Parathyroid adenoma (tissue), 2 donors: ENCODE results near the gene ARMH1.

ENCODE experiments used
- H2AFZ ChIP-seq: fragments of 300-600 bp; sonication (generic); one replicate; pipeline ENCODE4 v1.7.0; 2017; ENCODE audit warnings: antibody characterized with exemption, mild to moderate bottlenecking
- H3K27ac ChIP-seq: fragments of 300-600 bp; sonication (generic); one replicate; pipeline ENCODE4 v1.7.0; 2017
- H3K27me3 ChIP-seq: fragments of 300-600 bp; sonication (generic); one replicate; pipeline ENCODE4 v1.7.0; 2017; ENCODE audit warnings: low read length; ENCODE audit not compliant: control insufficient read depth, insufficient read depth
- H3K36me3 ChIP-seq: fragments of 300-600 bp; sonication (generic); one replicate; pipeline ENCODE4 v1.7.0; 2017; ENCODE audit warnings: low read length; ENCODE audit not compliant: control insufficient read depth, insufficient read depth
- H3K4me1 ChIP-seq: fragments of 300-600 bp; sonication (generic); one replicate; pipeline ENCODE4 v1.7.0; 2017; ENCODE audit warnings: control low read depth
- H3K4me2 ChIP-seq: fragments of 300-600 bp; sonication (generic); one replicate; pipeline ENCODE4 v1.7.0; 2017; ENCODE audit warnings: low read length
- H3K4me3 ChIP-seq: fragments of 300-600 bp; sonication (generic); one replicate; pipeline ENCODE4 v1.7.0; 2017; ENCODE audit warnings: low read depth, low read length
- H3K79me2 ChIP-seq: fragments of 300-600 bp; sonication (generic); one replicate; pipeline ENCODE4 v1.7.0; 2017; ENCODE audit warnings: control low read depth
- H3K9ac ChIP-seq: fragments of 300-600 bp; sonication (generic); one replicate; pipeline ENCODE4 v1.7.0; 2017; ENCODE audit warnings: mild to moderate bottlenecking
- H3K9me3 ChIP-seq: fragments of 300-600 bp; sonication (generic); one replicate; pipeline ENCODE4 v1.7.0; 2017; ENCODE audit warnings: low read length; ENCODE audit not compliant: control insufficient read depth
- CTCF ChIP-seq: fragments of 300-600 bp; sonication (generic); IDR thresholded peaks from one replicate; pipeline ENCODE4 v1.7.0; 2017; ENCODE audit warnings: antibody characterized with exemption, mild to moderate bottlenecking
- donor health status: primary hyperparathyroidism.

ARMH1 gene

GRCh38 chr1:44631333-44631646 is 43.2 kb upstream of the ARMH1 start:
- TF ChIP-seq CTCF: no peak
- peak overlapping the region; percentile 99 for H3K4me2 ChIP-seq
- H3K79me2 ChIP-seq: no peaks in the 10 kb centered on the region
- no peaks in the 10 kb centered on the region for H3K9me3 ChIP-seq
- H3K9ac ChIP-seq: peak overlapping the region; percentile 19
- peak overlapping the region; percentile 98 for H2AFZ ChIP-seq
- peak overlapping the region; percentile 90 for H3K27ac ChIP-seq
- no peaks in the 10 kb centered on the region for H3K4me1 ChIP-seq
- H3K36me3 ChIP-seq: no peaks in the 10 kb centered on the region
- H3K27me3 ChIP-seq: no peaks in the 10 kb centered on the region
- H3K4me3 ChIP-seq: peak overlapping the region; percentile 88

GRCh38 chr1:44631647-44632539 is 42.6 kb upstream of the ARMH1 start:
- Histone ChIP-seq H3K4me2 (peak overlapping the region; percentile 99), H3K4me3 (peak overlapping the region; percentile 88), H3K9me3 (no peaks in the 10 kb centered on the region), H3K27me3 (no peaks in the 10 kb centered on the region), H3K4me1 (no peaks in the 10 kb centered on the region), H3K9ac (peak overlapping the region; percentile 19), H3K36me3 (no peaks in the 10 kb centered on the region), H3K27ac (peak overlapping the region; percentile 90), H3K79me2 (no peaks in the 10 kb centered on the region), H2AFZ (peak overlapping the region; percentile 98)
- TF ChIP-seq CTCF: no peak

- Histone ChIP-seq H3K27me3 (no peaks in the 10 kb centered on the region), H3K4me3 (peak overlapping the region; percentile 78), H3K27ac (no peak overlapping the region), H3K9ac (no peak overlapping the region), H3K79me2 (no peaks in the 10 kb centered on the region), H3K4me2 (peak overlapping the region; percentile 99), H3K9me3 (no peaks in the 10 kb centered on the region), H3K4me1 (no peaks in the 10 kb centered on the region), H2AFZ (peak overlapping the region; percentile 98), H3K36me3 (no peaks in the 10 kb centered on the region)
- no peak for TF ChIP-seq CTCF
Measured at GRCh38 chr1:44632598-44632997, 41.9 kb upstream of the ARMH1 start.

GRCh38 chr1:44634606-44635189 is 39.8 kb upstream of the ARMH1 start:
- H3K36me3 ChIP-seq: no peaks in the 10 kb centered on the region
- H3K9me3 ChIP-seq: no peaks in the 10 kb centered on the region
- H3K4me1 ChIP-seq: no peaks in the 10 kb centered on the region
- no peak overlapping the region for H3K9ac ChIP-seq
- no peak overlapping the region for H3K4me2 ChIP-seq
- no peaks in the 10 kb centered on the region for H3K79me2 ChIP-seq
- no peak overlapping the region for H3K4me3 ChIP-seq
- no peak overlapping the region for H3K27ac ChIP-seq
- H2AFZ ChIP-seq: no peak overlapping the region
- H3K27me3 ChIP-seq: no peaks in the 10 kb centered on the region
- TF ChIP-seq CTCF: no peak
